GM23248 (cell line): ENCODE data around the gene CAMK2D.

Experiments used
- EZH2 ChIP-seq: fragments of 200-600 bp; sonication (generic); IDR thresholded peaks from 2 replicates; pipeline ENCODE4 v1.6.1; 2018; ENCODE audit warnings: antibody characterized with exemption, mild to moderate bottlenecking; ENCODE audit not compliant: insufficient read depth, poor library complexity, severe bottlenecking
- EZH2phosphoT487 ChIP-seq: fragments of 200-600 bp; sonication (generic); IDR thresholded peaks from 2 replicates; pipeline ENCODE4 v1.6.1; 2018; ENCODE audit warnings: antibody characterized with exemption, moderate library complexity, mild to moderate bottlenecking, low read depth; ENCODE audit not compliant: insufficient read depth

DNA sequence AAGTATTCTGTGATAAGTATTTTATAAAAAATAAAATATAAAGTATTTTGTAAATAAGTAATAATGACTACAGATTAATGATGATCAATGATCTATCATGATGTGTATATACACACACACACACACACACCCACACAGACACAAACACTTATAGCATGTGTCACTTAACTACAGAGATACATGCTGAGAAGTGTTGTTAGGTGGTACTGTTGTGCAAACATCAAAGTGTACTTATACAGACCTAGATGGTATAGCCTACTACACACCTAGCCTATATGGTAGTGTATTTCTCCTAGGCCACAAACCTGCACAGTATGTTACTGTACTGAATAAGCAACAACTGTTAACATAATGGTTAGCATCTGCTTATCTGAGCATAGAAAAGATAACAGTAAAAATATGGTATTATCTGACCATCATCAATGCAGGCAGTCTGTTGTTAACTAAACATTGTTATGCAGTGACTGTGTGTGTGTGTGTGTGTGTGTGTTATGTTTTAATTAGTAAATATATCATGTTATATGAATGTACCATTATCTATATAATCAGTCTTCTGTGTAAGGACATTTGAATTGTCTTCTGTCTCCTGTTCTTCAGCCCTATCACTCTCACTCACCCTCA lies 138.2 kb downstream of the CAMK2D start:
- no peak for TF ChIP-seq EZH2
- TF ChIP-seq EZH2phosphoT487: no peak
